SH-SY5Y (cell line): ENCODE measurements around the gene NKAIN2.

Experiments
- GATA2 ChIP-seq: IDR thresholded peaks from 2 replicates; pipeline ENCODE4 v1.6.1; 2011; ENCODE audit warnings: mild to moderate bottlenecking, low read depth, low read length
- GATA3 ChIP-seq: IDR thresholded peaks from 2 replicates; pipeline ENCODE4 v1.6.1; 2011; ENCODE audit warnings: low read depth, mild to moderate bottlenecking, low read length, moderate library complexity

- TF ChIP-seq GATA2, result no peak
- no peak for TF ChIP-seq GATA3
These were observed 158.8 kb downstream of the NKAIN2 start for GRCh38 chr6:123962508-123962907.
